HepG2 (cell line): ENCODE data around the gene NEK6. TPM values are rescaled to one million over a fixed set of nuclear protein-coding genes. Genes with fewer than 3 reads are reported as not detected.

Experiments used
- AGO1 ChIP-seq: fragments of 200-400 bp; formaldehyde crosslinking; IDR thresholded peaks from 2 replicates; pipeline ENCODE4 v1.6.1; 2017; ENCODE audit warnings: mild to moderate bottlenecking, low read depth, low read length, moderate library complexity; ENCODE audit not compliant: poor library complexity, severe bottlenecking
- MAZ ChIP-seq, 2 experiments: sonication (generic) in 1 of 2; formaldehyde crosslinking in 1 of 2; IDR thresholded peaks; 2 replicates each; pipeline versions ENCODE4 v1.5.0 to v1.6.1; 2012 to 2020; ENCODE audit warnings: low read depth in 2 of 2, mild to moderate bottlenecking in 2 of 2, borderline replicate concordance in 1 of 2, improper control_type of control experiment in 1 of 2, low read length in 1 of 2, missing genetic modification reagents in 1 of 2, moderate library complexity in 1 of 2
- NFAT5 ChIP-seq: sonication (generic); formaldehyde crosslinking; IDR thresholded peaks from 2 replicates; pipeline ENCODE4 v1.4.0; 2020; ENCODE audit warnings: missing genetic modification reagents
- NR0B2 ChIP-seq: sonication (generic); formaldehyde crosslinking; IDR thresholded peaks from 2 replicates; pipeline ENCODE4 v1.4.0; 2020; ENCODE audit warnings: mild to moderate bottlenecking, missing genetic modification reagents
- SALL2 ChIP-seq: sonication (generic); formaldehyde crosslinking; IDR thresholded peaks from 2 replicates; pipeline ENCODE4 v1.8.1; 2023; ENCODE audit warnings: mild to moderate bottlenecking, missing genetic modification reagents, inconsistent platforms
- TCF12 ChIP-seq, 2 experiments: fragments of 450-650 bp in 1 of 2; sonication (generic) in 1 of 2; formaldehyde crosslinking in 1 of 2; IDR thresholded peaks; 2 replicates each; pipeline versions ENCODE4 v1.6.1 to v1.8.0; 2017 to 2022; ENCODE audit warnings: antibody characterized with exemption in 1 of 2, mild to moderate bottlenecking in 1 of 2, missing genetic modification reagents in 1 of 2, moderate library complexity in 1 of 2
- THRA ChIP-seq: sonication (generic); formaldehyde crosslinking; IDR thresholded peaks from 2 replicates; pipeline ENCODE4 v1.4.0; 2020; ENCODE audit warnings: missing genetic modification reagents, borderline replicate concordance
- ZNF207 ChIP-seq: fragments of 450-650 bp; IDR thresholded peaks from 2 replicates; pipeline ENCODE4 v1.6.1; 2016; ENCODE audit warnings: antibody characterized with exemption, borderline replicate concordance
- ZNF225 ChIP-seq: sonication (generic); formaldehyde crosslinking; IDR thresholded peaks from 2 replicates; pipeline ENCODE4 v1.4.0; 2020; ENCODE audit warnings: mild to moderate bottlenecking, missing genetic modification reagents
- ZNF350 ChIP-seq: sonication (generic); formaldehyde crosslinking; IDR thresholded peaks from 2 replicates; pipeline ENCODE4 v1.4.0; 2020; ENCODE audit warnings: mild to moderate bottlenecking, low read depth, missing genetic modification reagents, borderline replicate concordance
- ZNF432 ChIP-seq: sonication (generic); formaldehyde crosslinking; IDR thresholded peaks from 2 replicates; pipeline ENCODE4 v1.5.0; 2020; ENCODE audit warnings: missing genetic modification reagents, mild to moderate bottlenecking, borderline replicate concordance
- ZNF567 ChIP-seq: sonication (generic); formaldehyde crosslinking; IDR thresholded peaks from 2 replicates; pipeline ENCODE4 v1.8.1; 2023; ENCODE audit warnings: mild to moderate bottlenecking, missing genetic modification reagents, borderline replicate concordance
- ZNF724P ChIP-seq: sonication (generic); formaldehyde crosslinking; IDR thresholded peaks from 2 replicates; pipeline ENCODE4 v1.8.0; 2022; ENCODE audit warnings: missing genetic modification reagents, borderline replicate concordance
- ZNF784 ChIP-seq: sonication (generic); formaldehyde crosslinking; IDR thresholded peaks from 2 replicates; pipeline ENCODE4 v1.5.1; 2020; ENCODE audit warnings: missing genetic modification reagents, mild to moderate bottlenecking, borderline replicate concordance
- ZXDC ChIP-seq: sonication (generic); formaldehyde crosslinking; IDR thresholded peaks from 2 replicates; pipeline ENCODE4 v1.5.0; 2020; ENCODE audit warnings: mild to moderate bottlenecking, missing genetic modification reagents
- polyA plus RNA-seq, 8 experiments: library from polyadenylated mRNA; depleted of rRNA in 3 of 8; stranded (reverse) in 7 of 8; unstranded in 1 of 8; fragments of >200 nt; fragmentation: Illumina TruSeq in 4 of 8; extraction: Trizol in 4 of 8; gene quantifications; 2 replicates each; pipeline versions ENCODE4 v1.2.1 to v1.2.3, GENCODE V29; 2011 to 2016; ENCODE audit warnings: low read depth in 4 of 8, missing spikeins in 1 of 8, mixed read lengths in 1 of 8; ENCODE audit not compliant: insufficient read depth in 1 of 8
- total RNA-seq, 5 experiments: library from RNA; depleted of rRNA; stranded (reverse); fragments of >200 nt; fragmentation: Illumina TruSeq; extraction: Trizol; gene quantifications; 2 replicates each; pipeline ENCODE4 v1.2.3, GENCODE V29; 2016; ENCODE audit warnings: low read depth in 1 of 5

The NEK6 gene
- total and polyA plus RNA-seq, 2 of the 13 experiments (the other 11 are each of a cell fraction or from before 2014, with no cell fraction given): 30.4 to 119 TPM

- no peak for TF ChIP-seq THRA (CRISPR knock-in tag)
- TF ChIP-seq ZNF207: no peak
- no peak for TF ChIP-seq TCF12 (IDR thresholded peaks at IDR 0.05)
- TF ChIP-seq TCF12 (CRISPR knock-in tag; IDR thresholded peaks at IDR 0.05): no peak
- 0 out of 2 replicates have a peak, but pooled peaks have one; percentile 16 for TF ChIP-seq ZXDC (CRISPR knock-in tag)
- TF ChIP-seq SALL2 (CRISPR knock-in tag): 0 out of 2 replicates have a peak, but pooled peaks have one; percentile 19
- TF ChIP-seq ZNF350 (CRISPR knock-in tag): no peak
- no peak for TF ChIP-seq ZNF432
- TF ChIP-seq NFAT5 (CRISPR knock-in tag): 0 out of 2 replicates have a peak, but pooled peaks have one; percentile 4
- no peak for TF ChIP-seq NR0B2 (CRISPR knock-in tag)
- 0 out of 2 replicates have a peak, but pooled peaks have one; percentile 35 for TF ChIP-seq ZNF784 (CRISPR knock-in tag)
- TF ChIP-seq ZNF225: peak; percentile 77; the same call in 1 of the 2 replicates
- TF ChIP-seq MAZ (IDR thresholded peaks at IDR 0.05; ENCODE audit: borderline replicate concordance, low read depth, low read length): no peak
- TF ChIP-seq MAZ (CRISPR knock-in tag; IDR thresholded peaks at IDR 0.05; ENCODE audit: low read depth): peak; percentile 66; the same call in 1 of the 2 replicates
- TF ChIP-seq ZNF567 (CRISPR knock-in tag): no peak
- TF ChIP-seq ZNF724P (CRISPR knock-in tag): no peak
- peak; percentile 36 for TF ChIP-seq AGO1
These were observed at the start of gene NEK6 (continued) for GRCh38 chr9:124257844-124258606.
